Loucy (cell line): ENCODE results near the gene PKP1.
A peak's percentile ranks its signal among the peaks of the same experiment; 100 is the strongest.

ENCODE experiments used
- H2AFZ ChIP-seq: fragments of 200-600 bp; sonication (generic); 2 replicates; pipeline ENCODE4 v1.6.0; 2016; ENCODE audit warnings: antibody characterized with exemption, mild to moderate bottlenecking, low read length, moderate library complexity
- H3F3A ChIP-seq: fragments of 200-600 bp; 2 replicates; pipeline ENCODE4 v1.6.0; 2016; ENCODE audit warnings: antibody characterized with exemption, low read depth, mild to moderate bottlenecking
- H3K27me3 ChIP-seq: fragments of 200-600 bp; sonication (generic); 2 replicates; pipeline ENCODE4 v1.6.1; 2014; ENCODE audit warnings: low read length, mild to moderate bottlenecking; ENCODE audit not compliant: insufficient read depth, poor library complexity, severe bottlenecking
- H3K36me3 ChIP-seq: fragments of 200-600 bp; sonication (generic); 2 replicates; pipeline ENCODE4 v1.6.1; 2016; ENCODE audit warnings: low read length; ENCODE audit not compliant: insufficient read depth
- H3K4me1 ChIP-seq: fragments of 200-600 bp; sonication (generic); 2 replicates; pipeline ENCODE4 v1.5.1; 2014; ENCODE audit warnings: low read length, mild to moderate bottlenecking; ENCODE audit not compliant: insufficient read depth, poor library complexity, severe bottlenecking
- H3K4me2 ChIP-seq: fragments of 200-600 bp; sonication (generic); 2 replicates; pipeline ENCODE4 v1.6.0; 2014; ENCODE audit warnings: antibody characterized with exemption, low read length, low read depth, mild to moderate bottlenecking; ENCODE audit not compliant: poor library complexity, severe bottlenecking
- H3K4me3 ChIP-seq: fragments of 200-600 bp; sonication (generic); 2 replicates; pipeline ENCODE4 v1.5.1; 2014; ENCODE audit warnings: low read length, mild to moderate bottlenecking, mixed read lengths; ENCODE audit not compliant: poor library complexity, severe bottlenecking
- H3K79me2 ChIP-seq: fragments of 200-600 bp; sonication (generic); 2 replicates; pipeline ENCODE4 v1.6.1; 2014; ENCODE audit warnings: low read length; ENCODE audit not compliant: insufficient read depth
- H3K9ac ChIP-seq: fragments of 200-600 bp; sonication (generic); 2 replicates; pipeline ENCODE4 v1.6.0; 2014; ENCODE audit warnings: mild to moderate bottlenecking, low read depth, low read length, moderate library complexity; ENCODE audit not compliant: poor library complexity, severe bottlenecking
- H3K9me2 ChIP-seq: fragments of 200-600 bp; sonication (generic); replicated peaks from 2 replicates; pipeline ENCODE4 v1.6.1; 2016; ENCODE audit warnings: low read depth, low read length, mixed read lengths
- H3K9me3 ChIP-seq: fragments of 200-600 bp; sonication (generic); 2 replicates; pipeline ENCODE4 v1.6.1; 2014; ENCODE audit warnings: mild to moderate bottlenecking, antibody characterized with exemption, low read length, low read depth; ENCODE audit not compliant: insufficient read depth
- H4K20me1 ChIP-seq: fragments of 200-600 bp; sonication (generic); 2 replicates; pipeline ENCODE4 v1.6.0; 2014; ENCODE audit warnings: antibody characterized with exemption, low read length, mild to moderate bottlenecking; ENCODE audit not compliant: insufficient read depth, poor library complexity, severe bottlenecking
- EZH2phosphoT487 ChIP-seq: fragments of 200-600 bp; IDR thresholded peaks from 2 replicates; pipeline ENCODE4 v1.6.1; 2018; ENCODE audit warnings: antibody characterized with exemption, mild to moderate bottlenecking, moderate library complexity, borderline replicate concordance
- TF ChIP-seq, protein P1 (sequence below): fragments of 200-600 bp; sonication (generic); conservative IDR thresholded peaks from 2 replicates; pipeline ENCODE4 v1.5.1; 2014; ENCODE audit warnings: mild to moderate bottlenecking, antibody characterized with exemption, low read length

PKP1 gene

GRCh38 chr1:201307760-201308499 is 24.6 kb downstream of the PKP1 start:
- Histone ChIP-seq H3K36me3 (no peaks in the 10 kb centered on the region), H3K4me2 (no peak overlapping the region), H3K9me3 (no peaks in the 10 kb centered on the region), H3K27me3 (no peaks in the 10 kb centered on the region), H4K20me1 (no peaks in the 10 kb centered on the region), H3K9me2 (no peaks in the 10 kb centered on the region), H3K4me1 (no peaks in the 10 kb centered on the region), H3F3A (no peaks in the 10 kb centered on the region), H2AFZ (no peak overlapping the region), H3K4me3 (no peak overlapping the region), H3K79me2 (no peaks in the 10 kb centered on the region), H3K9ac (no peak overlapping the region)
- no peak for TF ChIP-seq EZH2phosphoT487
- TF ChIP-seq, protein P1, sequence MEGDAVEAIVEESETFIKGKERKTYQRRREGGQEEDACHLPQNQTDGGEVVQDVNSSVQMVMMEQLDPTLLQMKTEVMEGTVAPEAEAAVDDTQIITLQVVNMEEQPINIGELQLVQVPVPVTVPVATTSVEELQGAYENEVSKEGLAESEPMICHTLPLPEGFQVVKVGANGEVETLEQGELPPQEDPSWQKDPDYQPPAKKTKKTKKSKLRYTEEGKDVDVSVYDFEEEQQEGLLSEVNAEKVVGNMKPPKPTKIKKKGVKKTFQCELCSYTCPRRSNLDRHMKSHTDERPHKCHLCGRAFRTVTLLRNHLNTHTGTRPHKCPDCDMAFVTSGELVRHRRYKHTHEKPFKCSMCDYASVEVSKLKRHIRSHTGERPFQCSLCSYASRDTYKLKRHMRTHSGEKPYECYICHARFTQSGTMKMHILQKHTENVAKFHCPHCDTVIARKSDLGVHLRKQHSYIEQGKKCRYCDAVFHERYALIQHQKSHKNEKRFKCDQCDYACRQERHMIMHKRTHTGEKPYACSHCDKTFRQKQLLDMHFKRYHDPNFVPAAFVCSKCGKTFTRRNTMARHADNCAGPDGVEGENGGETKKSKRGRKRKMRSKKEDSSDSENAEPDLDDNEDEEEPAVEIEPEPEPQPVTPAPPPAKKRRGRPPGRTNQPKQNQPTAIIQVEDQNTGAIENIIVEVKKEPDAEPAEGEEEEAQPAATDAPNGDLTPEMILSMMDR = no peak

DNA sequence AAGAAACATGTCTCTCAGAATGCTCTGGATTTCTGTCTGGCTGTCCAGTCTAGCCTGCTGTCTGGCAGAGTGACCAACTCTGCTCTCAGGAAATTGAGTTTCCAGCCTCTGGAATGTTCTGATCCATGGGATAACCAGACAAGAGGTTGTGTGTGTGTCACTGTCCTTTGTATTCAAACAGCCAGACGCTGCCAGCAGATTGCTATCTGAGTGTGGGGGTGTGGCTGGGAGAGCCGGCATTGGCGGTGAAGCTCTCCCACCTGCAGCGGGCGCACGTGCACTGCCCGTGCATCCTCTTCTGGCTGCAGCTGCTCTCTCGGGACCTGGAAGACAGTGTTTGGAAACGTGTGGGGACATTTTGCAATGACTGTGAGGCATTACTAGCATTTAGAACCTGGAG is 26.1 kb downstream of the PKP1 start:
- Histone ChIP-seq H3K9ac (no peak overlapping the region), H3K4me2 (no peak overlapping the region), H3K4me3 (no peak overlapping the region), H3K36me3 (no peaks in the 10 kb centered on the region), H3K27me3 (no peaks in the 10 kb centered on the region), H3K4me1 (no peaks in the 10 kb centered on the region), H3K79me2 (no peaks in the 10 kb centered on the region), H4K20me1 (no peaks in the 10 kb centered on the region), H3K9me3 (no peaks in the 10 kb centered on the region), H2AFZ (no peak overlapping the region), H3F3A (no peaks in the 10 kb centered on the region), H3K9me2 (no peaks in the 10 kb centered on the region)
- TF ChIP-seq, protein P1 = peak; percentile 63
- no peak for TF ChIP-seq EZH2phosphoT487

GRCh38 chr1:201310251-201310985 is 27.1 kb downstream of the PKP1 start:
- TF ChIP-seq, protein P1 = no peak
- no peak for TF ChIP-seq EZH2phosphoT487
- H3K4me2 ChIP-seq = no peak overlapping the region
- no peak overlapping the region for H3K4me3 ChIP-seq
- no peaks in the 10 kb centered on the region for H3K9me2 ChIP-seq
- no peaks in the 10 kb centered on the region for H4K20me1 ChIP-seq
- H3K27me3 ChIP-seq = no peaks in the 10 kb centered on the region
- no peak overlapping the region for H3K9ac ChIP-seq
- no peaks in the 10 kb centered on the region for H3K79me2 ChIP-seq
- no peaks in the 10 kb centered on the region for H3F3A ChIP-seq
- H3K4me1 ChIP-seq = no peaks in the 10 kb centered on the region
- no peaks in the 10 kb centered on the region for H3K36me3 ChIP-seq
- H3K9me3 ChIP-seq = no peaks in the 10 kb centered on the region
- no peak overlapping the region for H2AFZ ChIP-seq
